Prostate gland (tissue), 2 donors: ENCODE data around the gene RIPOR3.

Experiments used
- CTCF ChIP-seq, 4 experiments: fragments of 200-600 bp in 2 of 4; fragments of 450-650 bp in 2 of 4; sonication (generic) in 2 of 4; IDR thresholded peaks; 1 replicate in 3 of 4; 2 replicates in 1 of 4; pipeline ENCODE4 v1.5.1; 2016 to 2019; ENCODE audit warnings: antibody characterized with exemption in 4 of 4, mild to moderate bottlenecking in 2 of 4, moderate library complexity in 2 of 4
- POLR2A ChIP-seq: fragments of 450-650 bp; IDR thresholded peaks from one replicate; pipeline ENCODE4 v1.6.1; 2016; ENCODE audit warnings: antibody characterized with exemption, mild to moderate bottlenecking
- POLR2AphosphoS5 ChIP-seq: sonication (generic); formaldehyde crosslinking; IDR thresholded peaks from one replicate; pipeline ENCODE4 v1.6.1; 2017; ENCODE audit warnings: antibody characterized with exemption

- TF ChIP-seq POLR2A (no peak), POLR2AphosphoS5 (no peak), CTCF (IDR thresholded peaks at IDR 0.05) (no peak)
These were observed 35.8 kb upstream of the RIPOR3 start for GRCh38 chr20:50726955-50727791.
